ENCODE results near the gene TBL1X.

The TBL1X gene

DNA sequence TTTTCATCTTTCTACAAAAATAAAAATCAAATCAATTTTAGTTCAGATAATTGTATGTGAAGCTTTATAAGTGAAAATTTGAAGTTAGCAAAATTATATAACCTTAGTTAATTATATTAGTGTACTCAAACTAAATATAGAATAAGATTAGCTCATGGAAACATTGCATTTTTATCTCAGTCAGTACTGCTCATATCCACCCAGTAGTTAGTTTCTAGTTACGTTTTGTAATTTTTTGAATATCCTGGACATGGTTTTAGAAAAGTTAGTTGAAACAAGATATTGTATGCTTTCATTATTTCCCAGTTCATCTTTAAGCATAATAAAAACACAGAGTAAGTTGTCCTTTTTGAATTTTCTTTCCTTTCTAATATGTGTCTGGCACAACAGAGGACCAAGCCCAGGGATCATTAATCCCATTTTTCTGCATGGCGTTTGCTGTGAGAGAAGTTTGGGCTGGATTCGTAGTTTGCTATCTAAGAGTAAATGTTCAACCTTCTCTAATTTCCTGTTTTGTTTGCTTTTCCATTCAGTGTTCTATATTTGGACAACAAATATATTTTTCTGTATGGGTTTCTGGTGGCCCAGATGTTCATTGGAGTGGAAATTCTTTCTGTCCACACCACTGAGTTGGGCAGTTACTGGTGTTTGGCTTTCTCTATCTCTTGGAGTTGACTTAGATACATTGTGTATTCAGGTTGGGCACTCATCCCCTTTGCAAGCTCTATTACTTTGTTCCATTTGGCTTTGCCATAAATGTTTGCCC, 12.1 kb downstream of the TBL1X start:
- H4K20me1 ChIP-seq (ENCODE audit: insufficient read depth, low read length) = peaks cover 22% of the 10 kb centered on the region
- TF ChIP-seq EZH2phosphoT487 (IDR thresholded peaks at IDR 0.05; ENCODE audit: low read depth) (no peak), CTCF (IDR thresholded peaks at IDR 0.05; ENCODE audit: low read depth, low read length) (no peak)
- H3K79me2 ChIP-seq (ENCODE audit: low read length) = peaks cover 43% of the 10 kb centered on the region

GRCh38 chrX:9482408-9482807, 17.6 kb downstream of the TBL1X start:
- peaks cover 13% of the 10 kb centered on the region; the same call in 1 of the 2 replicates for H4K20me1 ChIP-seq (ENCODE audit: insufficient read depth, low read length)
- H3K9ac ChIP-seq (ENCODE audit: low read length) = no peak overlapping the region
- no peaks in the 10 kb centered on the region for H3K4me1 ChIP-seq (ENCODE audit: low read length)
- no peak overlapping the region for H2AFZ ChIP-seq (ENCODE audit: low read depth, low read length)
- TF ChIP-seq EZH2phosphoT487 (IDR thresholded peaks at IDR 0.05; ENCODE audit: low read depth) (no peak), CTCF (IDR thresholded peaks at IDR 0.05; ENCODE audit: low read depth, low read length) (no peak)
- no peaks in the 10 kb centered on the region for H3K9me3 ChIP-seq (ENCODE audit: insufficient read depth, low read length)
- H3K27ac ChIP-seq (ENCODE audit: low read length) = no peak overlapping the region
- peaks cover 20% of the 10 kb centered on the region for H3K79me2 ChIP-seq (ENCODE audit: low read length)
- H3K4me2 ChIP-seq (ENCODE audit: low read length) = no peak overlapping the region
- no peaks in the 10 kb centered on the region for H3K36me3 ChIP-seq (replicated peaks; ENCODE audit: low read depth, low read length)
- H3K4me3 ChIP-seq (ENCODE audit: low read length) = no peak overlapping the region
- no peaks in the 10 kb centered on the region for H3K27me3 ChIP-seq (ENCODE audit: low read depth, low read length)

More for the DNA sequence above, 12.1 kb downstream of the TBL1X start:
- H3K36me3 ChIP-seq (replicated peaks; ENCODE audit: low read depth, low read length) = no peaks in the 10 kb centered on the region
- peaks cover 10% of the 10 kb centered on the region for H3K4me1 ChIP-seq (ENCODE audit: low read length)
- H3K27ac ChIP-seq (ENCODE audit: low read length) = no peak overlapping the region
- no peaks in the 10 kb centered on the region for H3K27me3 ChIP-seq (ENCODE audit: low read depth, low read length)
- H3K9me3 ChIP-seq (ENCODE audit: insufficient read depth, low read length) = no peaks in the 10 kb centered on the region
- H3K4me3 ChIP-seq (ENCODE audit: low read length) = no peak overlapping the region
- H3K9ac ChIP-seq (ENCODE audit: low read length) = no peak overlapping the region
- H2AFZ ChIP-seq (ENCODE audit: low read depth, low read length) = no peak overlapping the region
- no peak overlapping the region for H3K4me2 ChIP-seq (ENCODE audit: low read length)

- Histone ChIP-seq H2AFZ (ENCODE audit: low read depth, low read length) (no peak overlapping the region), H3K27me3 (ENCODE audit: low read depth, low read length) (no peaks in the 10 kb centered on the region), H3K27ac (ENCODE audit: low read length) (no peak overlapping the region), H3K36me3 (replicated peaks; ENCODE audit: low read depth, low read length) (no peaks in the 10 kb centered on the region), H3K79me2 (ENCODE audit: low read length) (peaks cover 19% of the 10 kb centered on the region), H3K9me3 (ENCODE audit: insufficient read depth, low read length) (no peaks in the 10 kb centered on the region), H3K4me2 (ENCODE audit: low read length) (no peak overlapping the region), H4K20me1 (ENCODE audit: insufficient read depth, low read length) (peaks cover 11% of the 10 kb centered on the region; the same call in 1 of the 2 replicates), H3K4me1 (ENCODE audit: low read length) (no peaks in the 10 kb centered on the region), H3K4me3 (ENCODE audit: low read length) (no peak overlapping the region), H3K9ac (ENCODE audit: low read length) (no peak overlapping the region)
- TF ChIP-seq CTCF (IDR thresholded peaks at IDR 0.05; ENCODE audit: low read depth, low read length) (no peak), EZH2phosphoT487 (IDR thresholded peaks at IDR 0.05; ENCODE audit: low read depth) (no peak)
Measured at GRCh38 chrX:9482837-9483236, 18.0 kb downstream of the TBL1X start.

GRCh38 chrX:9483376-9483775, 18.5 kb downstream of the TBL1X start:
- peaks cover 19% of the 10 kb centered on the region for H3K79me2 ChIP-seq (ENCODE audit: low read length)
- no peak overlapping the region for H3K4me3 ChIP-seq (ENCODE audit: low read length)
- no peaks in the 10 kb centered on the region for H3K4me1 ChIP-seq (ENCODE audit: low read length)
- no peaks in the 10 kb centered on the region for H3K27me3 ChIP-seq (ENCODE audit: low read depth, low read length)
- no peaks in the 10 kb centered on the region for H3K36me3 ChIP-seq (replicated peaks; ENCODE audit: low read depth, low read length)
- no peak overlapping the region for H3K27ac ChIP-seq (ENCODE audit: low read length)
- peaks cover 9% of the 10 kb centered on the region; the same call in 1 of the 2 replicates for H4K20me1 ChIP-seq (ENCODE audit: insufficient read depth, low read length)
- no peaks in the 10 kb centered on the region for H3K9me3 ChIP-seq (ENCODE audit: insufficient read depth, low read length)
- H3K9ac ChIP-seq (ENCODE audit: low read length) = no peak overlapping the region
- TF ChIP-seq EZH2phosphoT487 (IDR thresholded peaks at IDR 0.05; ENCODE audit: low read depth) = no peak
- no peak for TF ChIP-seq CTCF (IDR thresholded peaks at IDR 0.05; ENCODE audit: low read depth, low read length)
- no peak overlapping the region for H2AFZ ChIP-seq (ENCODE audit: low read depth, low read length)
- H3K4me2 ChIP-seq (ENCODE audit: low read length) = no peak overlapping the region
